GM06990 (cell line): ENCODE measurements around the gene ACTBL2.

Source experiments
- DNase-seq: peaks from one replicate; pipeline ENCODE4 v3.0.0-alpha.2; 2011; ENCODE audit not compliant: insufficient read length; ENCODE audit errors: extremely low read depth
- H3K27me3 ChIP-seq: replicated peaks from 2 replicates; pipeline ENCODE4 v1.6.0; 2011; ENCODE audit warnings: low read length; ENCODE audit not compliant: control insufficient read depth, insufficient read depth
- H3K36me3 ChIP-seq: 2 replicates; pipeline ENCODE4 v1.5.1; 2011; ENCODE audit warnings: low read length; ENCODE audit not compliant: control insufficient read depth, insufficient read depth
- H3K4me3 ChIP-seq: replicated peaks from 2 replicates; pipeline ENCODE4 v1.5.1; 2011; ENCODE audit warnings: low read depth, mild to moderate bottlenecking, control low read depth, low read length
- CTCF ChIP-seq: IDR thresholded peaks from 2 replicates; pipeline ENCODE4 v1.5.1; 2011; ENCODE audit warnings: low read length, control low read depth, mild to moderate bottlenecking, inconsistent platforms; ENCODE audit not compliant: insufficient read depth, poor library complexity, severe bottlenecking

ACTBL2 gene

GRCh38 chr5:57455511-57456455 lies 26.8 kb downstream of the ACTBL2 start:
- no peaks in the 10 kb centered on the region for H3K36me3 ChIP-seq
- H3K27me3 ChIP-seq, result no peaks in the 10 kb centered on the region
- no peak for DNase-seq
- TF ChIP-seq CTCF, result no peak
- no peak overlapping the region for H3K4me3 ChIP-seq

DNA sequence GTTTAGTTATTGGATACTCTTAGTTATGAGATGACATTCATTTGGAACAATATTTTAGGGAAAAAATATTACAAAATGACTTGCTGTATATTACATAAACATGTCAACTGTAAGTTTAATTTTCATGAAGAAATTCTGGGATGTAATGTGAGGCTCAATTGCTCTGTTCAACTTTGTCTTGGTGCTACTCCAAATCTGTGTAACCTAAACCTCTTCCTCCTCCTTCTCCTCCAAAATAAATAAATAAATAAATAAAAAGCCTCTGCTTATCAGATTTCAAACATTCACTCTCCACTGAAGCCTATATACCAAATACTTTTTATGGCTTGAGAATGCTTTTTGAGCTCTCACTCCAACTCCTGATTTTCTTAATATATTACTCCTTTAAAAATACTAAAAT lies 27.7 kb downstream of the ACTBL2 start:
- no peak for TF ChIP-seq CTCF
- no peak for DNase-seq
- Histone ChIP-seq H3K36me3 (no peaks in the 10 kb centered on the region), H3K4me3 (no peak overlapping the region), H3K27me3 (no peaks in the 10 kb centered on the region)

DNA sequence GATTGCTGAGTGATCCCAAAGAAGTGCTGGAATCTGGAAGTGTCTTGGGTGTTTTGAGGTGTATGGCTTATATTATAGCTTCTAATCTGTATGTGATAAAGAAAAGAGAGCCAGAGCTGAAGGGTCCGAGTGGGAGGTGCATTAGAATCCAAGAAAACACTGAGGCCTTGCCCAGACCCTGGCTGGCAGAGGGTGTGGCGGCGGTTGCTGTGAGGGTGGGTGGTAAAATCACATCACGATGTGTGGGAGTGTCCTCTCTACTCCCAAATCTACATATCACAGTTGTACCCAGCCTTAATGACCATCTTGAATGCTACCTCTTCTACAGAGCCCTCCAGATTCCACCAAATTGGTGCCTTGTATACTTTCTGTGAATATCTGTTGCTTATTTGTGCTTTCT lies 28.9 kb downstream of the ACTBL2 start:
- no peak for TF ChIP-seq CTCF
- Histone ChIP-seq H3K4me3 (no peak overlapping the region), H3K36me3 (no peaks in the 10 kb centered on the region), H3K27me3 (no peaks in the 10 kb centered on the region)
- no peak for DNase-seq

DNA sequence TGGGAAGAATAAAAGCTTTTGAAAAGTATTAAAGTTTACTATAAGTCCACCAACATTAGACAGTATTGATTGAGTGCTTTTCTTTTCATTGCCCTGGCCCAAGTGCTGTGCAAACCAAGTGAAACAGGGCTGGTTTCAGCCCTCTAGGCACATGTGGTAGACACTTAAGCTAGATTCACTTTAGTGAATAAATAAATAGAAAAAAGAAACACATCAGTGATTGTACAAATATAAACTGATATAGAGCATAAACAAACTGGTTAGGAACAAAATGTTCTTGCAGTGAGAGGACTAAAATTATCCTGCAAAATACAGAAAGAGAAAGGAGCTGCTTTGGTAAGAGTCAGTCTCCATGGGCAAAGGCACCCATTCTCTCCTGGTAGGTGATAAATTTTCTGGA lies 29.7 kb downstream of the ACTBL2 start:
- H3K27me3 ChIP-seq, result no peaks in the 10 kb centered on the region
- DNase-seq, result no peak
- no peaks in the 10 kb centered on the region for H3K36me3 ChIP-seq
- H3K4me3 ChIP-seq, result no peak overlapping the region
- TF ChIP-seq CTCF, result no peak

- no peak for TF ChIP-seq CTCF
- Histone ChIP-seq H3K36me3 (no peaks in the 10 kb centered on the region), H3K27me3 (no peaks in the 10 kb centered on the region), H3K4me3 (no peak overlapping the region)
- DNase-seq, result no peak
Measured at GRCh38 chr5:57450991-57451876, 31.4 kb downstream of the ACTBL2 start.
